HS-27A (cell line): Measurements from ENCODE around the gene ATOX1.

Experiments
- DNase-seq: peaks from one replicate; pipeline ENCODE4 v3.0.0-alpha.2; 2012; ENCODE audit warnings: low read depth, missing footprints

The ATOX1 gene

GRCh38 chr5:151770383-151771258 lies 12.2 kb upstream of the ATOX1 start:
- no peak for DNase-seq

- DNase-seq = no peak
These were observed 8.5 kb upstream of the ATOX1 start for GRCh38 chr5:151766975-151767374.

- DNase-seq = no peak
These were observed 6.4 kb upstream of the ATOX1 start for GRCh38 chr5:151764801-151765200.

GRCh38 chr5:151758141-151758429 lies 346 bp downstream of the ATOX1 start:
- DNase-seq = no peak

GRCh38 chr5:151757233-151758140 lies 944 bp downstream of the ATOX1 start:
- no peak for DNase-seq

GRCh38 chr5:151755383-151755782 lies 3.0 kb downstream of the ATOX1 start:
- DNase-seq = no peak

GRCh38 chr5:151751593-151751992 lies 6.8 kb downstream of the ATOX1 start:
- no peak for DNase-seq

GRCh38 chr5:151751091-151751490 lies 7.3 kb downstream of the ATOX1 start:
- DNase-seq = no peak

GRCh38 chr5:151750121-151750520 lies 8.3 kb downstream of the ATOX1 start:
- no peak for DNase-seq

GRCh38 chr5:151745071-151745705 lies 13.2 kb downstream of the ATOX1 start:
- DNase-seq = peak; percentile 79

- DNase-seq = no peak
These were observed 14.9 kb downstream of the ATOX1 start for GRCh38 chr5:151743530-151743929.

GRCh38 chr5:151742870-151743294 lies 15.5 kb downstream of the ATOX1 start:
- no peak for DNase-seq

GRCh38 chr5:151741678-151742423 lies 16.6 kb downstream of the ATOX1 start:
- DNase-seq = peak; percentile 57

- DNase-seq = peak; percentile 54
These were observed 17.5 kb downstream of the ATOX1 start for GRCh38 chr5:151740958-151741373.

GRCh38 chr5:151740336-151740942 lies 18.0 kb downstream of the ATOX1 start:
- peak; percentile 61 for DNase-seq

GRCh38 chr5:151739939-151740335 lies 18.5 kb downstream of the ATOX1 start:
- peak; percentile 73 for DNase-seq

GRCh38 chr5:151739395-151739794 lies 19.0 kb downstream of the ATOX1 start:
- no peak for DNase-seq

- DNase-seq = no peak
These were observed 20.1 kb downstream of the ATOX1 start for GRCh38 chr5:151738125-151738848.

GRCh38 chr5:151737431-151737830 lies 21.0 kb downstream of the ATOX1 start:
- no peak for DNase-seq

GRCh38 chr5:151735646-151736045 lies 22.8 kb downstream of the ATOX1 start:
- no peak for DNase-seq

- DNase-seq = no peak
These were observed 24.4 kb downstream of the ATOX1 start for GRCh38 chr5:151734064-151734408.
